NCI-H524 treated with DMSO at 0.1 percent for 48 hours (cell line): Measurements from ENCODE around the gene TRIM38.

Experiments
- DNase-seq: peaks from one replicate; lab custom pipeline; 2025; lab: John Stamatoyannopoulos, UW

Gene TRIM38

DNA sequence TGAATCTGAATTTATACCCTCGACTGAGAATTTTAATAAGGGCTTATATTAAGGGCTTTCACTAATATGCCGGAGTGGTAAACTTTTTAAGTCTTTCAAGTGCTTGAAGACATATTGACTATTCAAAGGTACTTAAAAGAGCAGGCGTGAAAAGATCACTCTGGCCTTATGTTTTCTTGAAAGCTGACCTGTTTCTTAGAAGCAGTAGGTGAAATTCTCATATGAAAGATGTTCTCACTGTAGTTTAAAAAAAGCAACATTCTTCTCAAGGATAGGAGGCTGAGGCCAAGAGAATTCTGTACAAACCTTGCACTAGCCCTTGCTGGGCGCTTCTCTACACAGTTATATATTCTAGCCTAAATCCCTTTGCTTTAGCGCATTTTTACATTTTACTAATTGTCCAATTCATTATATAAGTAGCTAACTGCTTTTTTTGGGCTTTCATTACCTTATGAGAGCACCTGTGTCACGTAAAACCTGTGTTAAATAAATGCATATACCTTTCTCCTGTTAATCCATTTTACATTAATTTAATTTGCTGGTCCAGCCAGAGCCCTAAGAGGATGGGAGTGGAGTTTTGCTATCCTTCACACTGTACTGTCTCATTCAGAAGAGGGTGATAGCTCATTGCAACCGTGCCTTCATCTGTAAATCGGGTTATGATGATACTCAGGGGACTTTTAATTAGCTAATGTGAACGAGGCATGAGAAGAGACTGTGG is 65.0 kb downstream of the TRIM38 start:
- DNase-seq: peak; percentile 79

DNA sequence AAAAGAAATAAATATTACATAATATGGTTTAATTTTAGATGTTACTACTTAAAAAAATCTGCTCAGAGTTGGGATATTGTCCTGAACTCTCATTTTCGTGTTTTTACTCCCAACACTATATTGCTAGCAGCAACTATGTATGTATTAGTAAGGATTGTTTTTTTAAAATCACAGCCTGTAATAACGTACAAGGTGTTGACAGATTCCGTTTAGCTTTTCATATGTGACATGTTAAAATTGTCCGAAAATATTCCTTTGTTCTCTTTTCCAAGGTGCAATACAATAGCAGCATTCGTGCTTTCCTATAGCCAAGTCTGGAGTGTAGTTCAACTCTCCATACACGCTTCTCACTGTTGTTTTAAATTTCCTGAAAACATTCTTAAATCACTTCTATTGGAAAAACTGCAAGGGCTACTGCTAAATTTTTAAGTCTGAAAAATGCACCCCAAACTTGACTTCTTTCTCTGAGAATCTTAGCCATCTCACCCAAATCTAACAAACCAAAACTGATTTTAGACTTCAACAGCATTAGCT is 65.7 kb downstream of the TRIM38 start:
- no peak for DNase-seq

- DNase-seq: no peak
These were observed 66.4 kb downstream of the TRIM38 start for GRCh38 chr6:26028746-26029569.

GRCh38 chr6:26029570-26029856 is 66.9 kb downstream of the TRIM38 start:
- no peak for DNase-seq

GRCh38 chr6:26029857-26030653 is 67.5 kb downstream of the TRIM38 start:
- no peak for DNase-seq

- DNase-seq: no peak
These were observed 68.1 kb downstream of the TRIM38 start for GRCh38 chr6:26030716-26031115.

GRCh38 chr6:26031151-26031594 is 68.6 kb downstream of the TRIM38 start:
- no peak for DNase-seq

- DNase-seq: peak; percentile 97
These were observed 69.2 kb downstream of the TRIM38 start for GRCh38 chr6:26031595-26032339.

DNA sequence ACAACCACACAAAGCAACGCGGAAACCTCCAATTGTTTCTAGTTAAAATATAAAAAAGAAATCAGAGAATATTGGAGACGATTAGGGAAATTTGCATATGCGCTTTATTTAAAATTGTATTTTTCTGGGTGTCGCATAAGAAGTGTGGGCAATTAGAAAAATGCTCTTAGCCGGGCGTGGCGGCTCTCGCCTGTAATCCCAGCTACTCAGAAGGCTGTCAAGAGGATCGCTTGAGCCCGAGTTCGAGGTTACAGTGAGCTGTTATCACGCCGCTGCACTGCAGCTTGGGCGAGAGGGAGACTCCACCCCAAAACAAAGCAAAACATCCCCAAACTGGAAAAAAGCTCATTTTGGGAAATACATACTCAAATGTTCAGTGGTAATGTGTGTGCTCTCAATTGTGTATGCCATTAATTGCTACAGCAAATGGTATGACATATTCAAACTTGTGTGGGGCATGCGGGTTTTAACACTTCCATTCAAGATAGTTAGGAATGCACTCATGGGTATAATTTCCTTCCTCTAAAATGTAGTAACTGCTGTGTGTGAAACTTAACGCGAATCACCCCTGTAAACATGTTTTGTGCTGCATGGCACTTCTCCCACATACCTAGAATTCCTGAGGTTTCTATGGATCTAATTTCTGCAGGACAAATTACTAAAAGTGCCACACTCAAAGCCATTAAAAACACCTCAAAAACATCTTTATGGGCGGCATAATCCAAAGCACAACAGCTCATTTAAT is 69.9 kb downstream of the TRIM38 start:
- DNase-seq: peak; percentile 80

DNA sequence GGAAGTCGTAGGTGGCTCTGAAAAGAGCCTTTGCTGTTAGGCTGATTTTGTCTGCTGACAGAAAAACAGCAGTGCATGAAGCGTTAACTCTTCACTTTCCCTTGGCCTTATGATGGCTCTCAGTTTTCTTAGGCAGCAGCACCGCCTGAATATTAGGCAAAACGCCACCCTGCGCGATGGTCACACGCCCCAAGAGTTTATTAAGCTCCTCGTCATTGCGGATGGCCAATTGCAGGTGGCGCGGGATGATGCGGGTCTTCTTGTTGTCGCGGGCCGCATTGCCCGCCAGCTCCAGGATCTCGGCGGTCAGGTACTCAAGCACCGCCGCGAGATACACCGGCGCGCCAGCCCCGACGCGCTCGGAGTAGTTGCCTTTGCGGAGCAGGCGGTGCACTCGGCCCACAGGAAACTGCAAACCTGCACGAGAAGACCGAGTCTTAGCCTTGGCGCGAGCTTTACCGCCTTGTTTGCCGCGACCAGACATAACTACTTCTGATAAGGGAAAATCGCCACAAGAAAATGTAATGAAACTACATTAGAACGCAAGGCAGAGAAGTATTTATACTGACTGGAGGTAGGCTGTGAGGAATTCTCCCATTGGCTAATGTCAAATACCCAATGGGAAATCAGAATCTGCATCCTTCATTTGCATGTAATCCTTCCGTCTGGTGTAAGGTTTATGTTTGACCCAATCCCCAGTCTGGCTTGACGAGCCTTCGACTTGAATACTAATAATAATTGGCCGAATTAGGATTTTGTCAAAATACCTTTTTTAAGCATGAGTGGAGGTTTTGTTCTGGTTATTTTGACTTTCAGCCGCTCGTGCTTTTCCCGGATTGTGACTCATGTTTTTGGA is 70.7 kb downstream of the TRIM38 start:
- peak; percentile 85 for DNase-seq

GRCh38 chr6:26033941-26034354 is 71.3 kb downstream of the TRIM38 start:
- DNase-seq: no peak

DNA sequence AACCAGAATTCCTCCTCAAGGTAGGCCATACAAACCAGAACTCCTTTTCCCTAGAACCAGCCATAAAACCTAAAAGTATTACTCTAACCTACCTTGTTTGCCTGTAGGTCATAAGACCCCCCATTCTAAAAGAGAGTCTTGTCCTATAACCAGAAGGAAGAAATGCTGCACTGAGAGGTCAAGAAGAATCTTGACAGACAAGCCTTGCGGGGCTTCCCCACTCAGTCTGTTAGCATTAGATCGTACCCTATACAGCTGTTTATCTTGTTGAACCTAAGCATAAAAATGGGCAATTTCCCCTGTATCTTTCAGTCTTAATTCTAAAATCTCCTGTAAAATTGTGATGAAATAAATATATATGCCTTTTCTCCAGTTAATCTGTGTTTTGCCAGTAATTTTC is 72.3 kb downstream of the TRIM38 start:
- no peak for DNase-seq
